ENCODE measurements around the gene RBPJ.

The RBPJ gene

DNA sequence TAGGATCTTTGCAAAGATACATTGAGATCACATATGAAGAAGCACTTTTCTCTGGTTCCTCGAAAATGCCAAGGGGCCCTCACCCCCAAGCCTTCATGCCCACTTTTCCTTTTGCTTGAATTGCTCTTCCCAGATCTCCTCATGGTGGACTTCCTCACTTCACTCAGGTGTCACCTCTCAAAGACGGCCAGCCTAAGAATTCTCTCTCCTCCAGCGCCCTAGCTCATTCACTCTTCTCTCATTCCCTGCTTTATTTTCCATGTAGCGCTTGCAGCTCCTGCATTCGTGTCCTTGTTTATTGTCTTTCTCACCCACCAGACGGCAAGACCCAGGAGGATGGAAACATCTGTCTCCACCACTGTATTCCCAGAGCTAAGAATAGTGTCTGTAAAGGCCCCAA lies 136.6 kb downstream of the RBPJ start:
- no peak for DNase-seq (ENCODE audit: low read depth in 4 of 4, low spot score in 1 of 4)

- DNase-seq (ENCODE audit: low read depth in 4 of 4, low spot score in 1 of 4), result no peak
These were observed 137.3 kb downstream of the RBPJ start for GRCh38 chr4:26458157-26458561.

GRCh38 chr4:26459054-26459755 lies 138.4 kb downstream of the RBPJ start:
- no peak for DNase-seq (ENCODE audit: low read depth in 4 of 4, low spot score in 1 of 4)

GRCh38 chr4:26459756-26460530 lies 139.1 kb downstream of the RBPJ start:
- no peak for DNase-seq (ENCODE audit: low read depth in 4 of 4, low spot score in 1 of 4)

GRCh38 chr4:26462874-26463273 lies 142.1 kb downstream of the RBPJ start:
- DNase-seq (ENCODE audit: low read depth in 4 of 4, low spot score in 1 of 4), result no peak

DNA sequence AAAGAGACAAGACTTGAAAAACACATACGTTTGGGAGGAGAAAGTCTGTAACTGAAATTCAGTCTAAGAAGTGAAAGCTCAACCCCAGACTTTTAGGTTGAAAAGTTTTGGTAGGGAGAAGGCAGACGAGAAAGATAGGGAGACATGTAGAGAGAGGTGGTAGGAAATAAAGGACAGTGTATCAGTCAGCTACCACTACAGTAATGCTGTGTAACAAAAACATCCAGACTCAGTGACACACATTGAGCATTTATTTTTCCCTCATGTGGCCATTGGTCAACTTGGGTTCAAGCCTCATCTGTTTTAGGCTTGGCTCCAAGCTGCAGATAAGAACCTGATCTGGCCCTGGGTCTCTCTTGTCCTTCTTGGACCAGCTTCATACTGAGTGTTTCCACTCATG lies 142.6 kb downstream of the RBPJ start:
- DNase-seq (ENCODE audit: low read depth in 4 of 4, low spot score in 1 of 4), result no peak

DNA sequence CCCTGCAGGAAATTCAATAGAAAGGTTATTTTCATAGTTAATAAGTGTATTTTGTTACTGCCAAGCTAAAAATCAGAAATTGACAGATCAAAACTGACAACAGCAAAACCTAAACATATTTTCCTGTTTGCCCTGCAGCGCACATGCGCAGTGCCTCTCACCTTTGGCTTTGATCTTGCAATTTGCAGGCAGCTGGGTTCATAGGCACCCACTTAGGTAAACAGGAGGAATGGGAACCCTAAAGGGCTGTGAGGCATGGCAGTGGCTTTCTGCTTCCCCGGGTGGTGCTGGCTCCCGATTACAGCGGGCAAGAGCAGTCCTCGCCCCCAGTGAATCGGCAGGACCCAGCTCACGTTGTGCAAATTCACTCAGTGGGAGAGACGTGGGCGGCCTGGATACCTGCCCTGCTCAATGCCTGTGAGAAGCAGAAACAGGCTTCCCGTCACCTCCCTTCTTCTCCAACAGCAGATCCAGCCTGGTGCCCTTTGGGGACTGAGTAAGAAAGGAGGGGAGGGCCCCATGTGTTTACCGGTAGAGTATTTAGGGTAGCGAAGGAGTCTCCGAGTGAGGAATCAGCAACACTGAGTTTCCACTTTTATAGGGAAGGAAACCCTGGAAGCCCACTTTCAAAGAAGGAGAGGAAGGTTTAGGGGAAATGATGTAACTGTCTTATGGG lies 143.7 kb downstream of the RBPJ start:
- DNase-seq (ENCODE audit: low read depth in 4 of 4, low spot score in 1 of 4), result no peak

DNA sequence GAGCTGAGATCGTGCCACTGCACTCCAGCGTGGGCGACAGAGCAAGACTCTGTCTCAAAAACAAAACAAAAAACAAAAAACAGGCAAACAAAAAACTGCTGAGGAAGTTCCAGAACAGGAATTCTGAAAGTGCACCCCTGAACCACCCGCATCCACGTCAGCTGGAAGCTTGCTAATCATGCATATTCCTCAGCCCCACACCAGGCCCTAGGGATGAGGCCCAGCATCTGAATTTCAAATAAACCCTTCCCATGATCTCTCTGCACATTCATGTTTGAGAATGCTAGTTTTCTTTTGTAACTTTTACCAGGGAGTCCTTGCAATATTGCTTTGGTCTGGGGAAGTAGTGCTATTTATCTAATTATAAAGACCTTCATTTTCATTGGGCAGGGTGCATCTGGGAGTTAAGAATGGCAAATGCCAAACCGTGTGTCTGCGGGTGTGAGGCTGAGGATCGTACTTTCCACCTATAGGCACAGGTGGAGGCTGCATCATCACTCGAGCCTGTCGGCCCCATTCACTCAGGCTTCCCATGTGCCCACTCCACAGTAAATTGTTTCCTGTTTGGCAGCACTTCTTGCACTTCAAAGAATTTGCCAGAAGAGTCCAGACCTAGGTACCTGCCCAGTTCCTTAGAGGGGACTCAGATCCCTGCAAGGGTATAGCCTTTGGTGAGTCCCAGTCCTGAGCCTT lies 145.9 kb downstream of the RBPJ start:
- DNase-seq (ENCODE audit: low read depth in 4 of 4, low spot score in 1 of 4), result no peak

DNA sequence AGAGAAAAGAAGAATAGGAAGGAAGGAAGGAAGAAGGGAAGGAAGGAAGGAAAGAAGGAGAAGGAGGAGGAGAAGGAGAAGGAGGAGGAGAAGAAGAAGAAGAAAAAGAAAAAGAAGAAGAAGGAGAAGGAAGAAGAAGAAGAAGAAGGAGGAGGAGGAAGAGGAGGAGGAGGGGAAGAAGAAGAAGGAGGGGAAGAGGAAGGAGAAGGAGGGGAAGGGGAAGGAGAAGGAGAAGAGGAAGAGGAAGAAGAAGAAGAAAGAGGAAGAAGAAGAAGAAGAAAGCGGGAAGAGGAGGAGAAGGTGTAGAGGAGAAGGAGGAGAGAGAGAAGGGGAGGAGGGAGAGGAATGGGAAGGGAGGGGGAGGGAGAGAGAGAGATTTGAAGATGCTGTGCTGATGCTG lies 146.9 kb downstream of the RBPJ start:
- DNase-seq (ENCODE audit: low read depth in 4 of 4, low spot score in 1 of 4), result no peak

DNA sequence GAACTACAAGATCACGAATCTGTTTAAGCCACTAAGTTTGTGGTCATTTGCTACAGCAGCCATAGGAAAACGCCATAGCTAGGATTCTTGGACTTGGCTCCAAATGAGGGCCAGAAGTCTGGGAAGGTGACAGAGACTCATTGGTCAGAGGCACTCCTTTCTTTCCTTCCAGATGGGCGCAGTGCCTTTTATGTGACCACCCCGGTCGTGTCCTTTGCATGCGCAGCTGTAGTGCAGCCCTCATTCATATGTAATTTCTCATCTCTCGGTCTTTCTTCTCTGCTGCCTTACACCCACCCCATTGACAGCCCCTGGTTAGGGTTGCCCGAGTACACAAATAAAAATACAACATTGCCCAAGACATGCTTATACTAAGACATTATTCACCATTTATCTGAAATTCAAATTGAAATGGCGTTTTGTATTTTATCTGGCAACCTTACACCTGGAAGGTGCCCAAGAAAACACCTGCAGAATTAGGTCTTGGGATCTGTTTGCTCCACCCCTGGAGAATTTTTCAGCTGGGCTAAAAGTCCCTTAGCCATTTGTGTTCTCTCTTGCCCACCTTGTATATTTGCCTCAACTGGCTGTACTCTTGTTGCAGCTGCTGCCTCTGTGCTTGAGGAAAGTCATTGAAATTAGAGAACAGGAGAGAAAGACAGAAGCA lies 147.6 kb downstream of the RBPJ start:
- no peak for DNase-seq (ENCODE audit: low read depth in 4 of 4, low spot score in 1 of 4)

- DNase-seq (ENCODE audit: low read depth in 4 of 4, low spot score in 1 of 4), result no peak
These were observed 148.2 kb downstream of the RBPJ start for GRCh38 chr4:26468977-26469376.

DNA sequence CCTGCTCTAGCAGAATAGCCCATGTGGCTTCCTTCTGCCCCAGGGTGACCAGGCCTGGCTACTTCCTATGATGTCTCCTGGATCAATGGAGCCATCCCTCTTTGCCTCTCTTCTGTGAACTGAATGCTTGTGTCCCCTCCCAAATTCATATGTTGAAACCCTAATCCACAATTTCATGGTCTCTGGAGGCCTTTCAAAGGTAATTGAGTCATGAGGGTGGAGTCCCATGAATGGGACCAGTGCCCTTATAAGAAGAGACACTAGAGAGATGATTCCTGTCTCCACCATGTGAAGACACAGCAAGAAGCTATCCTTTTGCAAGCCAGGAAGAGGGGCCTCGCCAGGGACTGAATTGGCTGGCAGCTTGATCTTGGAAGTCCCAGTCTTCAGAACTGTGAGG lies 151.1 kb downstream of the RBPJ start:
- DNase-seq (ENCODE audit: low read depth in 4 of 4, low spot score in 1 of 4), result no peak

GRCh38 chr4:26473893-26474292 lies 153.1 kb downstream of the RBPJ start:
- no peak for DNase-seq (ENCODE audit: low read depth in 4 of 4, low spot score in 1 of 4)

DNA sequence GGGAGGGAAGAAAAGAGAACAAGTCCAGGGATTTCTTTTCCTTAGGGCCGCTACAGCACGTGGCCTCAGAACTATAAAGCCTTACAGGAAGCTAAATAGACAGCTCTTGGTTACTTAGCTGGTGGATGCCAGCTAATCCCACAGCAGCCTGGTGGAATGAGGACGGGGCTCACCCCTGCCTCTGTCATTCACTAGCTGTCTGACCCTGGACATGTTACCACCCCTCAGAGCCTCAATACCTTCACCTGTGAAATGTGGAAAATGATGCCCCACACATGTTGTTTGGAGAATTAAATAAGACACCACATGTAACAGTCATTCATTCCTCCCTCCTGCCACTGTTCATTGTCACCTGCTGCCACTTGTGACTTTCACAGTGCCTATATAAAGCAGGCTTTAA lies 153.7 kb downstream of the RBPJ start:
- DNase-seq (ENCODE audit: low read depth in 4 of 4, low spot score in 1 of 4), result no peak

- no peak for DNase-seq (ENCODE audit: low read depth in 4 of 4, low spot score in 1 of 4)
These were observed 154.9 kb downstream of the RBPJ start for GRCh38 chr4:26475716-26476115.

DNA sequence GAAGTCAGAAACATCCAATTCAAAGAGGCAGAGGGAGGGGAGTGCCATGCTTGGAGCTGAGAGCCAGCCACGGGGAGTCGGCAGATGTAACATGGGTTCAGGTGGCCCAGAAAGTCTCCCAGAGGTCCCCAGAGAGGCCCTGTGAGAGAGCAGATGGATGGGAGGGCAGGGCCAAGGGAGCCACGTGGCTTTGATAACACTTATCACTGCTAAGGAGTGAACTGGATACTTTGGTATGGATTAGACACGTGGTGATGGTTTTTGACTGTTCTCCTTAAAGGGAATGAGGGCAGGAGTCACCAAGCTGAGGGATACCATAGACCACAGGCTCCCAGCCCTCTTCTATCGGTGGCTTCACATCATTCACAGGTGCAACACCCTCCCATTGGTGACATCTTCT lies 155.7 kb downstream of the RBPJ start:
- DNase-seq (ENCODE audit: low read depth in 4 of 4, low spot score in 1 of 4), result no peak

DNA sequence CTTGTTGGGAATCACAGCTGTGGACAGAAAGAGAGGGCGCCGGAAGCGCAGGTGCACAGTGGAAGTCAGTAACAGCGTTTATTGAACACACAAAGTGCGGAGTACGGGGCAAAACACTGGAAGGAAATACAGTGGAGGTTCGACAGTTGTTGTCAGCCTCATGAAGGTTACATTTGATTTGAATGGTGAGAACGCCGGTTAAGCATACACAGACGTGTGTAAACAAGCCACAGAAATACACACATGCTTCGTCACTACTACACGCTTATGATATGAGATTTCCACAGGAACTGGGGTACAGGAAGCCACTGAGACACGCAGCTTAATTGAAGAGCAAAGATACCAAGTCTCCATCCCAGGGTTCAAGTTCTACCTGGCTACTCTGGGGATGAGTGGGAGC lies 157.5 kb downstream of the RBPJ start:
- DNase-seq (ENCODE audit: low read depth in 4 of 4, low spot score in 1 of 4), result no peak

DNA sequence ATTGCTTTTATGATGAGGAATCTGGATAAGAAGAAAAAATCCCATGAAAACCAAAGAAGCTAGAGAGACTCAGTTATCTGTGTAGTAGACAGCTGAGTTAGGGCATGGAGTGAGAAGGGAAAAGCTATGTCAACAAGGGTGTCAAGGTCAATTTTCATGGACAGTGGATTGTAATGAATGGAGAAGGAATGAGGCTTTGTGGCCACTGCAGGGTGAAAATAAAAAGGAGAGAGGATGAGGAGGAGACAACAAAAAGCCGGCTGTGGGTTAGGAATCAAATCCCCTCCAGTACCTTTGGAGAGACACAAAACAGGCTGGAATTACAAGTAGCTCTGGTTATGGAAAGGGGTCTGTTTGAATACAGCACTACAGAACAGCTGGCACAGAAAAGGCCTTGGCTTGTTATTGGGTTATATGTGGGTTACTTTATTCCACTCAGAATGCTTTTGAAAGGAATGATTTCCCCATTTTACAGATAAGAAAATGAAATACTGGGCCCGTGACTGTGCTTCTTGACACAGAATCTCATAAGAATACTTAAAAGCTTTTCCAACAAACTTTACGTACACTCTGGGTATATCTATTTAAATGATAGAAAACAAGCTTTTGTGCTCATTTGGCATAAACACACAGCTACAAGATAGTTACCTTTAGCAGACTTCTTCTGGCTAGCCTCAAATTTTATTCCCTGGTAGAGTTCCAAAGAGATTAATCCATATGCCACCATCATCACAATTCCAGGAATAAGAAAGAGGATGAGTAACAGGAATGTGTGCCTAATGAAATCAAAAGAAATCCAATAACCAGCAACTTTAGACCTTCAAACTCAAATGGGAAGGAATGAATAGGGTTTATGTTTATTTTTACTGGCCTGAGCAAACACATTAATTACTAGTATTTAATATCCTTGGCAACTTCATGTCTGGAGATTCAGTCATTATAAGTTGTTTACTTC lies 162.0 kb downstream of the RBPJ start:
- no peak for DNase-seq (ENCODE audit: low read depth in 4 of 4, low spot score in 1 of 4)

DNA sequence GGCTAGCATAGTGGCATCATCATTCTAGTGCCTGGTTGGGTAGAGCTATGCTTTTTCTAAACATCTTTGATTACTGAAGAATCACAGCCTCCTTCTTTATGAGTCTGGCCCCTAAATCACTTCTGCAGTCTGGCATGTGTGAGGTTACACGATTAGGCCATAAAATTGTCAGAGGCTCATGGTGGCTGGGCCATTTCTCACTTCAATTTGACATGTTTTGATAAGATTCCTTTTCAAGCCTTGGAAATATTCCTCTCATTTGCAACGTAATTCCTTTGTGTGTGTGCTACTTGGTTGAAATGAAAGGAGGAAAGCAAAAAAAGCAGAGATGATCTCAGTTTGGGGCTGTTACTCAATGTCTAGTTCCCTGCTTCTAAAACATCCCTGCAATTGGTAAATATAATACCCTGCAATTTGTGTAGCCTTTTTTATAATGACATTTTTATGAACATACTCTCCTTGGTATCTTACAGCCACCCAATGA lies 163.3 kb downstream of the RBPJ start:
- no peak for DNase-seq (ENCODE audit: low read depth in 4 of 4, low spot score in 1 of 4)

GRCh38 chr4:26484516-26484915 lies 163.7 kb downstream of the RBPJ start:
- no peak for DNase-seq (ENCODE audit: low read depth in 4 of 4, low spot score in 1 of 4)
